AG08396 (cell line): ENCODE results near the gene RBM15.
A peak's percentile ranks its signal among the peaks of the same experiment; 100 is the strongest.

Experiments used
- DNase-seq: peaks from one replicate; pipeline ENCODE4 v3.0.0; 2012; ENCODE audit warnings: low spot score, mixed read lengths

RBM15 gene

DNA sequence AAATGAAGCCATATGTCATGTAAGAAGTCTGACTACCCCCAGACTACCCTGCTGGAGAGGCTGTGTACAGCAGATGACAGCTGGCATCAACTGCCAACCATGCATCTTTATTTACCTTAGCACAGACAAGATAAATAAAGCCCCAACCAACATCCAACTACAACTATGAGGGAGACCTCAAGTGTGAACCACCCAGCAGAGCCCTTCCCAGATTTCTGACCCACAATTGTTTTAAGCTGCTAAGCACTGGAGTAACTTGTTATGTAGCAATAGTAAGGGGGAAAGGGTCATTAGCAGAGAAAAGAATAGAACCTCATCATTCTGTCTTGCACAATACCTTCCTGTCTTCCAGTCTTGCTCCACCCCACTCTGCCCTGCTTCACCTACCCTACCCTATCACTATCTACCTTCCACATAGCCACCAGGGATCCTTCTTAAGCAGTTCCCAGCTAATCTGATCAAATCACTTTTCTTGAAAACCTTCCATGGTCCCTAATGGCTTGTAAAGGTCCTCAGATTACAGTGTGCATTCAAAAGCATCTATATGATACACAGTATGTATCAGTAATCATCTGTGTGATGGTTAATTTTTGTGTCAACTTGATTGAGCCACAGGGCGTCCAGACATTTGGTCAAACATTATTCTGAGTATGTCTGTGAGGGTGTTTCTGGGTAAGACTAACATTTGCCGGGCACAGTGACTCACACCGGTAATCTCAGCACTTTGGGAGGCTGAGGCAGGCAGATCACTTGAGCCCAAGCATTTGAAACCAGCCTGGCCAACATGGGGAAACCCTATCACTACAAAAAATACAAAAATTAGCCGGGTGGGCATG is 19.6 kb upstream of the RBM15 start:
- no peak for DNase-seq

GRCh38 chr1:110320168-110320518 is 19.0 kb upstream of the RBM15 start:
- DNase-seq, result no peak

DNA sequence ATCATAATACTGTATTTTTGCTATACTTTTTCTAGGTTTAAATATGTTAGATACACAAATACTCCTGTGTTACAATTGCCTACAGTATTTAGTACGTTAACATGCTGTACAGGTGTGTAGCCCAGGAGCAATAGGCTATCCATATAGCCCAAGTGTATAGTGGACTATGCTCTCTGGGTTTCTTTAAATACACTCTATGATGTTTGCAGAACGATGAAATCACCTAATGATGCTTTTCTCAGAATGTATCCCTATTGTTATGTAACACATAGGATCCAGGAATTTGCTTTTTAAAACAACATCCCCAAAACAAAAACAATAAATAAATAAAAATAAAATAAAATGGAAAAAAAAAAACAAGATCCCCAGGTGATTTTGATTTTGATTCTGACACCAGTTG is 18.1 kb upstream of the RBM15 start:
- no peak for DNase-seq

- no peak for DNase-seq
These were observed 17.3 kb upstream of the RBM15 start for GRCh38 chr1:110321846-110322245.

DNA sequence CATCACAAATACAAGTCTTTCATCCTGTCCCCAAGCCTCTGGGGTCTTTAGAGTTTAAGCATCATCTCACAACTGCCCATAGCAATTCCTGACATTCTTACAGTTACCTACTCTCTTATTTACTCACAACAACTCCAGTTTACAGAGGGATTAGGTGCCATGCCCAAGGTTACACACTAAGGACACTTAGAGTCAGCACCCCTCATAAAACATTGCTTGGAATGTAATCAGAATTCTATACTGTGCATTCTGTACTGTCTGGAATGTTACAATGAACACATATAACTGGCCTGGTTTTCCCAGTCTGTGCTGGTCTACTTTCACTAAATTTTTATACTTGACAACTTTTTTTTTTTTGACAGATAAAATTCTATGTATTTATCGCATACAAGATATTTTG is 14.5 kb upstream of the RBM15 start:
- DNase-seq, result no peak

- DNase-seq, result no peak
These were observed 12.4 kb upstream of the RBM15 start for GRCh38 chr1:110326826-110327225.

GRCh38 chr1:110328274-110328673 is 10.9 kb upstream of the RBM15 start:
- no peak for DNase-seq

DNA sequence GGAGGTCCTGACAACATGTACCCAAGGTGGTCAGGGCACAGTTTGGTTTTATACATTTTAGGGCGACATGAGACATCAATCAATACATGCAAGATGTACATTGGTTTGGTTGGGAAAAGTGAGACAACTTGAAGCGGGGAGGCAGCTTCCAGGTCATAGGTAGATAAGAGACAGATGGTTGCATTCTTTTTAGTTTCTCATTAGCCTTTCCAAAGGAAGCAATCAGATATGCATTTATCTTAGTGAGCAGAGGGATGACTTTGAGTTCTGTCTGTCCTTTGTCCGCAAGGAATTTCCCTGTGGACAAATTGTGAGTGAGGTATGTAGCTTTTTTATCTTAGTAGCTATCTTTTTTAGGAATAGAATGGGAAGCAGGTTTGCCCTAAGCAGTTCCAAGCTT is 10.5 kb upstream of the RBM15 start:
- DNase-seq, result no peak

- no peak for DNase-seq
These were observed 3.9 kb upstream of the RBM15 start for GRCh38 chr1:110335265-110335664.

DNA sequence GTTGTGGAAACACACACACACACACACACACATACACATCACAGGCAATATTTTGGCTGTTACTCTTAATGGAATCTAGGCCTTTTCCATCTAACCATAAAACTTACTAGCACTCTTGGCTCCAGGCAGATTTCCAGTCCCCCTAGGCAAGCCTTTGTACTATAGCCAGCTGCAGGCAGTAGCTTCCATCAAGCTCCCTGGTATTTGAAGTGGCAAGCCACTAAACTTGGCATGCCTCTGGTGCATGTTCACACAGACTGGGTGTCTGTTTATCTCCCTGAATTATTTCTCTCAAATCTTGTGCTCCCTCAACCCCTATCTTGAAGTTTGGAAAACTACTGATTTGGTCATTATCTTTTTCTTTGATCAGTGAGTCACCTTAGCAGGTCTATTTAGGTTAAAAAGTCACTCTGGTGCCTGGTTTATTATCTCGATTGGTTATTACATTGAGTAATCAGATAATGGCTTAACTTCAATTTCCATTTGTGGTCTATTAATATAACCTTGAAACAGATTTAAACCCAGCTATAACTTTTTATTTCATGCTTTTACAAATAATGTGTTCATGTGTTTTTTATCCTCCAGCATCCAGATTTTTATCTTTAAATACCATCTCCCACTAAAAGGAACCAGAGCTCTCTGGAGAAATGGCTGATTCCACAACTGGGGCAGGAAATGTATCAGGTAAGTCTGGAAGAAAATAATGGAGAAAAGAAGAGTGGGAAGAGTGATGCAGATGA is 2.7 kb upstream of the RBM15 start:
- no peak for DNase-seq

GRCh38 chr1:110337704-110338308 is 1.4 kb upstream of the RBM15 start:
- peak; percentile 11 for DNase-seq

GRCh38 chr1:110338309-110338885 is 780 bp upstream of the RBM15 start:
- DNase-seq, result peak; percentile 82

DNA sequence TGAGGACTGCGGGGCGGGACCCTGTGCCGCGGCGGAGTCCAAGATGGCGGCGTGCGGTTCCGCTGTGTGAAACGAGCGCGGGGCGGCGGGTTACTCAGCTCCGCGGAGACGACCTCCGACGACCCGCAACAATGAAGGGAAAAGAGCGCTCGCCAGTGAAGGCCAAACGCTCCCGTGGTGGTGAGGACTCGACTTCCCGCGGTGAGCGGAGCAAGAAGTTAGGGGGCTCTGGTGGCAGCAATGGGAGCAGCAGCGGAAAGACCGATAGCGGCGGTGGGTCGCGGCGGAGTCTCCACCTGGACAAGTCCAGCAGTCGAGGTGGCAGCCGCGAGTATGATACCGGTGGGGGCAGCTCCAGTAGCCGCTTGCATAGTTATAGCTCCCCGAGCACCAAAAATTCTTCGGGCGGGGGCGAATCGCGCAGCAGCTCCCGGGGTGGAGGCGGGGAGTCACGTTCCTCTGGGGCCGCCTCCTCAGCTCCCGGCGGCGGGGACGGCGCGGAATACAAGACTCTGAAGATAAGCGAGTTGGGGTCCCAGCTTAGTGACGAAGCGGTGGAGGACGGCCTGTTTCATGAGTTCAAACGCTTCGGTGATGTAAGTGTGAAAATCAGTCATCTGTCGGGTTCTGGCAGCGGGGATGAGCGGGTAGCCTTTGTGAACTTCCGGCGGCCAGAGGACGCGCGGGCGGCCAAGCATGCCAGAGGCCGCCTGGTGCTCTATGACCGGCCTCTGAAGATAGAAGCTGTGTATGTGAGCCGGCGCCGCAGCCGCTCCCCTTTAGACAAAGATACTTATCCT is 430 bp downstream of the RBM15 start:
- DNase-seq, result peak; percentile 54

GRCh38 chr1:110340207-110340468 is 961 bp downstream of the RBM15 start:
- no peak for DNase-seq

DNA sequence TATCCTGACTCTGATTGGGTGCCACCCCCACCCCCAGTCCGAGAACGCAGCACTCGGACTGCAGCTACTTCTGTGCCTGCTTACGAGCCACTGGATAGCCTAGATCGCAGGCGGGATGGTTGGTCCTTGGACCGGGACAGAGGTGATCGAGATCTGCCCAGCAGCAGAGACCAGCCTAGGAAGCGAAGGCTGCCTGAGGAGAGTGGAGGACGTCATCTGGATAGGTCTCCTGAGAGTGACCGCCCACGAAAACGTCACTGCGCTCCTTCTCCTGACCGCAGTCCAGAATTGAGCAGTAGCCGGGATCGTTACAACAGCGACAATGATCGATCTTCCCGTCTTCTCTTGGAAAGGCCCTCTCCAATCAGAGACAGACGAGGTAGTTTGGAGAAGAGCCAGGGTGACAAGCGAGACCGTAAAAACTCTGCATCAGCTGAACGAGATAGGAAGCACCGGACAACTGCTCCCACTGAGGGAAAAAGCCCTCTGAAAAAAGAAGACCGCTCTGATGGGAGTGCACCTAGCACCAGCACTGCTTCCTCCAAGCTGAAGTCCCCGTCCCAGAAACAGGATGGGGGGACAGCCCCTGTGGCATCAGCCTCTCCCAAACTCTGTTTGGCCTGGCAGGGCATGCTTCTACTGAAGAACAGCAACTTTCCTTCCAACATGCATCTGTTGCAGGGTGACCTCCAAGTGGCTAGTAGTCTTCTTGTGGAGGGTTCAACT is 2.1 kb downstream of the RBM15 start:
- DNase-seq, result no peak

DNA sequence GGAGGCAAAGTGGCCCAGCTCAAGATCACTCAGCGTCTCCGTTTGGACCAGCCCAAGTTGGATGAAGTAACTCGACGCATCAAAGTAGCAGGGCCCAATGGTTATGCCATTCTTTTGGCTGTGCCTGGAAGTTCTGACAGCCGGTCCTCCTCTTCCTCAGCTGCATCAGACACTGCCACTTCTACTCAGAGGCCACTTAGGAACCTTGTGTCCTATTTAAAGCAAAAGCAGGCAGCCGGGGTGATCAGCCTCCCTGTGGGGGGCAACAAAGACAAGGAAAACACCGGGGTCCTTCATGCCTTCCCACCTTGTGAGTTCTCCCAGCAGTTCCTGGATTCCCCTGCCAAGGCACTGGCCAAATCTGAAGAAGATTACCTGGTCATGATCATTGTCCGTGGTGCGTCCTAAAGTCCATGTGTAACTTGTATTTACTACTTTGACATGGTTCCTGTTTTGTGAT is 2.7 kb downstream of the RBM15 start:
- no peak for DNase-seq

DNA sequence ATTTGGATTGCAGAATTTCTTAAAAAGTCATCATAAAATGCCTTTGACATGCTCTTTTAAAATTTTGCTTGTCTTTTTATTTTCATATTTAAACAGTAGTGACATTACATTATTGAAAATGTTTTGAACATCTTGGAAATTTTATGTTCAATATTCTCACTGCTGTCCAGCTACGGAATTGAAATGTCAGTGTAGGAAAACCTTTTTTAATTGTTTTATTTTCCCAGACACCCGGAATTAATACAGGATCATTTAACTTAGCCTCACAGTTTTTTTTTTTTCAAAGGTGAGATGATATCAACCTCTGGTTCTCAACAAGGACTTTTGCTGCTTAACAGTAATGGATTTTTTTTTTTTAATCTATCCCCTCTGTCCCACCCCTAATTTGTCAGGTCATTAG is 4.1 kb downstream of the RBM15 start:
- no peak for DNase-seq

DNA sequence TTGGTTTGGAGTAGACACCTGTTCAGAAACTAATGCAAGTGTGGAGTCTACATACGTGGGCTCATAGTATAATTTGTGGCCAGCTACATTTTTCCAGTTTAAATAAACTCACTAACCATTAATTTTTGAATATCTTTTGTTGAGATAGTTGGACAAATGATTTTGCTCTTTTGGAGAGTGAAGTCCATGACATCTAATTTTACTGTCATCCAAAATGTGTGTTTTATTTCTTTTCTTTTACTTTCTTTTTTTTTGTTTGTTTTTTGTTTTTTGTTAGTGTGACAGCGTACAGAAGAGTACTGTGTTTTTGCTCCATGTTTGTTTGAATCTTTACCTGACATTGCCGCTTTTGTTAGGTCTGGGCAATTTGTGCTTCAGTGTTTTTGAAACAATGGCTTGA is 5.0 kb downstream of the RBM15 start:
- no peak for DNase-seq

DNA sequence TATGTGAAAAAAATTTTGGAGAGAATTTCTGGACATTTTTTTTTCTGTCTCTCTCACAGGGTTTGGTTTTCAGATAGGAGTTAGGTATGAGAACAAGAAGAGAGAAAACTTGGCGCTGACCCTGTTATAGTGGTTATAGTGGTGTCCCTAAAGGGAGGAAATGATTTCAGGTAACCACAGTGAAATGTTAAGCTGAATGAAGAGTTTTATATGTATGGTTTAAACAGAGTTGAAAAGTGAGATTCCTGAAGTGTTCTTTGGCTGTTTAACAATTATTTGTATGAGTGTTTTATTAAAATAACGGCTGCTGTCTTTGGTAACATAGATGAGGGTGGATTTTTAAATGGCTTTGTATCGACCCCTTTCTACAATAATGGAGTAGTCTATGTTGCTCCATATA is 6.3 kb downstream of the RBM15 start:
- no peak for DNase-seq

GRCh38 chr1:110346690-110347089 is 7.5 kb downstream of the RBM15 start:
- no peak for DNase-seq

DNA sequence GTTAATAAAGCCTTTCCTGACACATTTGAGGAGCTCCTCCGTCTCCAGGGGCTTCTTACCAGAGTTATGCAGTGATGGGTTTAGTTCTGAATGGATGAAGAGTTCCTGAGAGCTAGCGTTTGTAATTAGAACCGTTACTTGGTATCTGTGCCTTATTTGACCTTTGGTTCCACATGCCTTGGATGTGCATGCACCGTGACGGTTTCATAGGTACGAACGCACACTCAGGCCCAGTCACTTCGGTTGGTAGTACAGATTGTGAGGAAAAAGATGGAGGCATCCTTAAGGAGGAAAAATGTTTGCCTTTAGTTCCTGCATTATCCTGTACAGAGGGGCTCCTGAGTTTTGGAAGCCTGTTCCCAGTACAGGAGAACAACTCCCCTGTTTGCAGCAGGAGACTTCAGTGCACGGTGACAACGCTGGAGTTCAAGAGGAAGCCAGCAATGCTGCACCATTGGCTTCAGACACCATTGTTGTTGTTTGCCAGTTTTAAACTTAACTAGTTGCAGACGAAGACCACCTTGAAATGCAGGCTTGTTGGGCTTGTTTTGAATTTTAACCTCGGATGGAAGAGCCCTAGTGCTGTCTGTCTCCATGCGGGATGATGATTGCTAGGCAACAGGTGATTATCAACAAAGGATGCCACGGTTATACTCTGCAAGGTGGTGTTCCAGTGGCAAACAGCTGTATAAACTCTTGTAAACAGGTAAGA is 8.2 kb downstream of the RBM15 start:
- DNase-seq, result no peak
